Keratinocyte (primary cell): ENCODE data around the gene SPPL3. TPM values are rescaled to one million over a fixed set of nuclear protein-coding genes. Genes with fewer than 3 reads are reported as not detected.

ENCODE experiments used
- DNase-seq: peaks from one replicate; pipeline ENCODE4 v3.0.0-alpha.2; 2011; ENCODE audit warnings: low read depth, missing footprints, low spot score
- FAIRE-seq: peaks from 2 replicates; lab custom pipeline; 2011; peaks lifted over from hg19 to GRCh38; lab: Jason Lieb, UNC
- H2AFZ ChIP-seq: 2 replicates; pipeline ENCODE4 v1.6.0; 2012; ENCODE audit warnings: low read length, control low read depth, inconsistent platforms; ENCODE audit not compliant: control insufficient read depth
- H3K27ac ChIP-seq: 2 replicates; pipeline ENCODE4 v1.5.1; 2011; ENCODE audit warnings: low read length; ENCODE audit not compliant: control insufficient read depth, insufficient read depth
- H3K27me3 ChIP-seq: 3 replicates; pipeline ENCODE4 v1.6.0; 2011; ENCODE audit warnings: low read length; ENCODE audit not compliant: control insufficient read depth, insufficient read depth; ENCODE audit errors: extremely low read depth
- H3K36me3 ChIP-seq, 2 experiments: 2 replicates in 1 of 2; 3 replicates in 1 of 2; pipeline ENCODE4 v1.5.1; 2011; ENCODE audit warnings: low read length in 2 of 2, mild to moderate bottlenecking in 1 of 2; ENCODE audit not compliant: control insufficient read depth in 2 of 2, insufficient read depth in 2 of 2; ENCODE audit errors: extremely low read depth in 1 of 2
- H3K4me1 ChIP-seq: 3 replicates; pipeline ENCODE4 v1.5.1; 2011; ENCODE audit warnings: low read length; ENCODE audit not compliant: control insufficient read depth, insufficient read depth; ENCODE audit errors: extremely low read depth
- H3K4me2 ChIP-seq: 3 replicates; pipeline ENCODE4 v1.6.0; 2011; ENCODE audit warnings: low read depth, low read length; ENCODE audit not compliant: control insufficient read depth, insufficient read depth; ENCODE audit errors: extremely low read depth
- H3K4me3 ChIP-seq, 3 experiments: fragments of 200-600 bp in 1 of 3; sonication (generic) in 1 of 3; 2 replicates in 2 of 3; 3 replicates in 1 of 3; pipeline ENCODE4 v1.5.1; 2011 to 2016; ENCODE audit warnings: low read length in 3 of 3, mild to moderate bottlenecking in 3 of 3, control low read depth in 2 of 3, inconsistent platforms in 1 of 3, low read depth in 1 of 3, mixed read lengths in 1 of 3, mixed run types in 1 of 3, moderate library complexity in 1 of 3; ENCODE audit not compliant: control insufficient read depth in 2 of 3, insufficient read depth in 2 of 3; ENCODE audit errors: extremely low read depth in 1 of 3
- H3K79me2 ChIP-seq: 2 replicates; pipeline ENCODE4 v1.6.0; 2012; ENCODE audit warnings: low read length; ENCODE audit not compliant: control insufficient read depth, insufficient read depth
- H3K9ac ChIP-seq: 3 replicates; pipeline ENCODE4 v1.6.0; 2011; ENCODE audit warnings: low read length; ENCODE audit not compliant: control insufficient read depth, insufficient read depth; ENCODE audit errors: extremely low read depth
- H3K9me1 ChIP-seq: 3 replicates; pipeline ENCODE4 v1.6.0; 2011; ENCODE audit warnings: low read length; ENCODE audit not compliant: control insufficient read depth, insufficient read depth; ENCODE audit errors: extremely low read depth
- H3K9me3 ChIP-seq: 2 replicates; pipeline ENCODE4 v1.5.1; 2012; ENCODE audit warnings: low read depth, low read length; ENCODE audit not compliant: control insufficient read depth
- H4K20me1 ChIP-seq: 3 replicates; pipeline ENCODE4 v1.6.0; 2011; ENCODE audit warnings: low read length; ENCODE audit not compliant: control insufficient read depth, insufficient read depth; ENCODE audit errors: extremely low read depth
- CTCF ChIP-seq, 3 experiments: IDR thresholded peaks in 1 of 3; conservative IDR thresholded peaks in 1 of 3; optimal IDR thresholded peaks in 1 of 3; 2 replicates in 2 of 3; 3 replicates in 1 of 3; pipeline versions ENCODE3 to v1.5.1; 2011; ENCODE audit warnings: low read length in 3 of 3, mild to moderate bottlenecking in 3 of 3, moderate library complexity in 2 of 3, control low read depth in 1 of 3, inconsistent platforms in 1 of 3; ENCODE audit not compliant: insufficient read depth in 2 of 3; ENCODE audit errors: extremely low read depth in 1 of 3
- EZH2 ChIP-seq: IDR thresholded peaks from one replicate; pipeline ENCODE4 v1.6.1; 2012; ENCODE audit warnings: inconsistent platforms, mild to moderate bottlenecking, low read length, moderate library complexity
- dilution Hi-C: fragments of 300-500 bp; cut with MboI; formaldehyde crosslinking; loops from one replicate; pipeline ENCODE4 v1.7.0; 2020; ENCODE audit warnings: low sequenced_read_pairs; ENCODE audit not compliant: extremely low pct_ligation_motif_present
- polyA plus RNA-seq, 5 experiments: library from polyadenylated mRNA; depleted of rRNA in 3 of 5; stranded (reverse) in 3 of 5; stranded (forward) in 1 of 5; unstranded in 1 of 5; fragments of >200 nt; gene quantifications; 1 replicate in 1 of 5; 2 replicates in 3 of 5; 3 replicates in 1 of 5; pipeline versions ENCODE4 v1.2.1 to v1.2.3, GENCODE V29; 2011 to 2012; ENCODE audit warnings: missing spikeins in 2 of 5, low read depth in 1 of 5, low replicate concordance in 1 of 5

The SPPL3 gene
- polyA plus RNA-seq, 1 donor (not counting 4 experiments of a cell fraction or from before 2014, with no cell fraction given) = 28.3 TPM

- Histone ChIP-seq H3K4me1 (no peaks in the 10 kb centered on the region), H3K27ac (no peak overlapping the region), H3K27me3 (no peaks in the 10 kb centered on the region), H3K9me1 (no peaks in the 10 kb centered on the region), H3K4me3 (no peak overlapping the region), H4K20me1 (no peaks in the 10 kb centered on the region), H3K79me2 (no peaks in the 10 kb centered on the region), H3K9me3 (no peaks in the 10 kb centered on the region), H3K9ac (no peak overlapping the region), H3K4me2 (no peak overlapping the region), H2AFZ (no peak overlapping the region), H3K36me3 (no peaks in the 10 kb centered on the region)
- dilution Hi-C loops = no loop called here
- TF ChIP-seq CTCF (optimal IDR thresholded peaks at IDR 0.05 in 1 of 3, IDR thresholded peaks at IDR 0.05 in 1 of 3, conservative IDR thresholded peaks at IDR 0.05 in 1 of 3; ENCODE audit: extremely low read depth in 1 of 3, insufficient read depth in 2 of 3, low read length in 3 of 3) = no peak
- TF ChIP-seq EZH2 = no peak
- DNase-seq (no peak), FAIRE-seq (no peak)
Observed at GRCh38 chr12:120943482-120943881, 39.3 kb upstream of the SPPL3 start.

- Histone ChIP-seq H2AFZ (no peak overlapping the region), H3K79me2 (no peaks in the 10 kb centered on the region), H3K4me3 (no peak overlapping the region), H3K4me1 (no peaks in the 10 kb centered on the region), H3K9ac (no peak overlapping the region), H4K20me1 (no peaks in the 10 kb centered on the region), H3K9me1 (no peaks in the 10 kb centered on the region), H3K27me3 (no peaks in the 10 kb centered on the region), H3K27ac (no peak overlapping the region), H3K4me2 (no peak overlapping the region), H3K36me3 (no peaks in the 10 kb centered on the region), H3K9me3 (no peaks in the 10 kb centered on the region)
- no peak for DNase-seq
- FAIRE-seq = no peak
- dilution Hi-C loops = no loop called here
- TF ChIP-seq CTCF (optimal IDR thresholded peaks at IDR 0.05 in 1 of 3, IDR thresholded peaks at IDR 0.05 in 1 of 3, conservative IDR thresholded peaks at IDR 0.05 in 1 of 3; ENCODE audit: extremely low read depth in 1 of 3, insufficient read depth in 2 of 3, low read length in 3 of 3) (no peak), EZH2 (no peak)
Observed at GRCh38 chr12:120941846-120942405, 37.8 kb upstream of the SPPL3 start.
